ENCODE measurements around the gene ETV2. TPM values are rescaled to one million over a fixed set of nuclear protein-coding genes. Genes with fewer than 3 reads are reported as not detected.

Gene ETV2
- total RNA-seq, 2 experiments from 2014 or later, result 0.25 to 1.7 TPM

Other genes starting within 250 kb of the ETV2 start
- not detected in 2 replicates for gene FFAR2, start 193.5 kb upstream of the ETV2 start, total RNA-seq (2014; rRNA removed; shearing (Covaris generic))
- gene FFAR2, start 193.5 kb upstream of the ETV2 start, total RNA-seq (2022), result not detected in 2 replicates
- not detected in 2 replicates for gene KRTDAP, start 151.3 kb upstream of the ETV2 start, total RNA-seq (2014; rRNA removed; shearing (Covaris generic))
- not detected in 2 replicates for gene KRTDAP, start 151.3 kb upstream of the ETV2 start, total RNA-seq (2022)
- gene DMKN, start 128.1 kb upstream of the ETV2 start, total RNA-seq (2014; rRNA removed; shearing (Covaris generic)), result not detected in 2 replicates
- gene DMKN, start 128.1 kb upstream of the ETV2 start, total RNA-seq (2022), result not detected in 2 replicates
- not detected in 2 replicates for gene SBSN, start 113.4 kb upstream of the ETV2 start, total RNA-seq (2014; rRNA removed; shearing (Covaris generic))
- not detected in 2 replicates for gene SBSN, start 113.4 kb upstream of the ETV2 start, total RNA-seq (2022)
- not detected in 2 replicates for gene GAPDHS, start 108.3 kb upstream of the ETV2 start, total RNA-seq (2014; rRNA removed; shearing (Covaris generic))
- gene GAPDHS, start 108.3 kb upstream of the ETV2 start, total RNA-seq (2022), result not detected in 2 replicates
- 83.2 and 85.8 TPM in 2 replicates for gene TMEM147, start 96.1 kb upstream of the ETV2 start, total RNA-seq (2014; rRNA removed; shearing (Covaris generic))
- gene TMEM147, start 96.1 kb upstream of the ETV2 start, total RNA-seq (2022), result 40.9 and 47.1 TPM in 2 replicates
- 0.15 and 0.92 TPM in 2 replicates for gene ATP4A, start 78.1 kb upstream of the ETV2 start, total RNA-seq (2014; rRNA removed; shearing (Covaris generic))
- gene ATP4A, start 78.1 kb upstream of the ETV2 start, total RNA-seq (2022), result 0.33 and 0.36 TPM in 2 replicates
- gene PMIS2, start 55.6 kb upstream of the ETV2 start, total RNA-seq (2014; rRNA removed; shearing (Covaris generic)), result not detected in 2 replicates
- gene PMIS2, start 55.6 kb upstream of the ETV2 start, total RNA-seq (2022), result not detected in 2 replicates
- 61.5 and 66.8 TPM in 2 replicates for gene HAUS5, start 29.0 kb upstream of the ETV2 start, total RNA-seq (2014; rRNA removed; shearing (Covaris generic))
- 58.1 and 59.7 TPM in 2 replicates for gene HAUS5, start 29.0 kb upstream of the ETV2 start, total RNA-seq (2022)
- gene RBM42, start 12.7 kb upstream of the ETV2 start, total RNA-seq (2014; rRNA removed; shearing (Covaris generic)), result 62.0 and 73.6 TPM in 2 replicates
- 105 and 115 TPM in 2 replicates for gene RBM42, start 12.7 kb upstream of the ETV2 start, total RNA-seq (2022)
- 404 and 536 TPM in 2 replicates for gene COX6B1, start 6.6 kb downstream of the ETV2 start, total RNA-seq (2014; rRNA removed; shearing (Covaris generic))
- gene COX6B1, start 6.6 kb downstream of the ETV2 start, total RNA-seq (2022), result 373 and 395 TPM in 2 replicates
- gene UPK1A, start 24.8 kb downstream of the ETV2 start, total RNA-seq (2014; rRNA removed; shearing (Covaris generic)), result not detected in 2 replicates
- gene UPK1A, start 24.8 kb downstream of the ETV2 start, total RNA-seq (2022), result not detected in 2 replicates
- not detected in 2 replicates for gene ZBTB32, start 62.8 kb downstream of the ETV2 start, total RNA-seq (2014; rRNA removed; shearing (Covaris generic))
- gene ZBTB32, start 62.8 kb downstream of the ETV2 start, total RNA-seq (2022), result not detected in 2 replicates
- 18.0 and 25.2 TPM in 2 replicates for gene KMT2B, start 76.3 kb downstream of the ETV2 start, total RNA-seq (2014; rRNA removed; shearing (Covaris generic))
- gene KMT2B, start 76.3 kb downstream of the ETV2 start, total RNA-seq (2022), result 56.2 and 57.2 TPM in 2 replicates
- gene IGFLR1, start 100.7 kb downstream of the ETV2 start, total RNA-seq (2014; rRNA removed; shearing (Covaris generic)), result 8.5 and 11.4 TPM in 2 replicates
- gene IGFLR1, start 100.7 kb downstream of the ETV2 start, total RNA-seq (2022), result 18.3 and 21.5 TPM in 2 replicates
- 16.1 and 33.6 TPM in 2 replicates for gene U2AF1L4, start 103.7 kb downstream of the ETV2 start, total RNA-seq (2014; rRNA removed; shearing (Covaris generic))
- 35.2 and 37.5 TPM in 2 replicates for gene U2AF1L4, start 103.7 kb downstream of the ETV2 start, total RNA-seq (2022)
- gene PSENEN, start 103.9 kb downstream of the ETV2 start, total RNA-seq (2014; rRNA removed; shearing (Covaris generic)), result 20.8 and 25.7 TPM in 2 replicates
- 51.0 and 53.7 TPM in 2 replicates for gene PSENEN, start 103.9 kb downstream of the ETV2 start, total RNA-seq (2022)
- 6.0 and 11.6 TPM in 2 replicates for gene LIN37, start 106.8 kb downstream of the ETV2 start, total RNA-seq (2014; rRNA removed; shearing (Covaris generic))
- gene LIN37, start 106.8 kb downstream of the ETV2 start, total RNA-seq (2022), result 11.7 and 20.0 TPM in 2 replicates
- not detected in 2 replicates for gene HSPB6, start 115.3 kb downstream of the ETV2 start, total RNA-seq (2014; rRNA removed; shearing (Covaris generic))
- 1.7 and 1.8 TPM in 2 replicates for gene HSPB6, start 115.3 kb downstream of the ETV2 start, total RNA-seq (2022)
- gene PROSER3, start 116.4 kb downstream of the ETV2 start, total RNA-seq (2014; rRNA removed; shearing (Covaris generic)), result 15.2 and 17.2 TPM in 2 replicates
- 66.1 and 70.6 TPM in 2 replicates for gene PROSER3, start 116.4 kb downstream of the ETV2 start, total RNA-seq (2022)
- gene ARHGAP33, start 133.8 kb downstream of the ETV2 start, total RNA-seq (2014; rRNA removed; shearing (Covaris generic)), result 15.1 and 21.3 TPM in 2 replicates
- 94.6 and 130 TPM in 2 replicates for gene ARHGAP33, start 133.8 kb downstream of the ETV2 start, total RNA-seq (2022)
- not detected in 2 replicates for gene PRODH2, start 171.1 kb downstream of the ETV2 start, total RNA-seq (2014; rRNA removed; shearing (Covaris generic))
- gene PRODH2, start 171.1 kb downstream of the ETV2 start, total RNA-seq (2022), result not detected in 2 replicates
- gene NPHS1, start 210.8 kb downstream of the ETV2 start, total RNA-seq (2014; rRNA removed; shearing (Covaris generic)), result not detected in 2 replicates
- not detected in 2 replicates for gene NPHS1, start 210.8 kb downstream of the ETV2 start, total RNA-seq (2022)
- 0.95 and 1.4 TPM in 2 replicates for gene KIRREL2, start 215.2 kb downstream of the ETV2 start, total RNA-seq (2014; rRNA removed; shearing (Covaris generic))
- 2.0 and 2.2 TPM in 2 replicates for gene KIRREL2, start 215.2 kb downstream of the ETV2 start, total RNA-seq (2022)
- 0.13 TPM in 1 of 2 replicates, not detected in the other for gene APLP1, start 226.8 kb downstream of the ETV2 start, total RNA-seq (2014; rRNA removed; shearing (Covaris generic))
- 0.70 and 1.2 TPM in 2 replicates for gene APLP1, start 226.8 kb downstream of the ETV2 start, total RNA-seq (2022)

Data from OCI-LY7 (cell line).